Keratinocyte (primary cell): Measurements from ENCODE around the gene ADGRV1. TPM values are rescaled to one million over a fixed set of nuclear protein-coding genes. Genes with fewer than 3 reads are reported as not detected.

Experiments used
- DNase-seq: peaks from one replicate; pipeline ENCODE4 v3.0.0-alpha.2; 2011; ENCODE audit warnings: low read depth, missing footprints, low spot score
- FAIRE-seq: peaks from 2 replicates; lab custom pipeline; 2011; peaks lifted over from hg19 to GRCh38; lab: Jason Lieb, UNC
- H2AFZ ChIP-seq: 2 replicates; pipeline ENCODE4 v1.6.0; 2012; ENCODE audit warnings: low read length, control low read depth, inconsistent platforms; ENCODE audit not compliant: control insufficient read depth
- H3K27ac ChIP-seq: 2 replicates; pipeline ENCODE4 v1.5.1; 2011; ENCODE audit warnings: low read length; ENCODE audit not compliant: control insufficient read depth, insufficient read depth
- H3K27me3 ChIP-seq: 3 replicates; pipeline ENCODE4 v1.6.0; 2011; ENCODE audit warnings: low read length; ENCODE audit not compliant: control insufficient read depth, insufficient read depth; ENCODE audit errors: extremely low read depth
- H3K36me3 ChIP-seq, 2 experiments: 2 replicates in 1 of 2; 3 replicates in 1 of 2; pipeline ENCODE4 v1.5.1; 2011; ENCODE audit warnings: low read length in 2 of 2, mild to moderate bottlenecking in 1 of 2; ENCODE audit not compliant: control insufficient read depth in 2 of 2, insufficient read depth in 2 of 2; ENCODE audit errors: extremely low read depth in 1 of 2
- H3K4me1 ChIP-seq: 3 replicates; pipeline ENCODE4 v1.5.1; 2011; ENCODE audit warnings: low read length; ENCODE audit not compliant: control insufficient read depth, insufficient read depth; ENCODE audit errors: extremely low read depth
- H3K4me2 ChIP-seq: 3 replicates; pipeline ENCODE4 v1.6.0; 2011; ENCODE audit warnings: low read depth, low read length; ENCODE audit not compliant: control insufficient read depth, insufficient read depth; ENCODE audit errors: extremely low read depth
- H3K4me3 ChIP-seq, 3 experiments: fragments of 200-600 bp in 1 of 3; sonication (generic) in 1 of 3; 2 replicates in 2 of 3; 3 replicates in 1 of 3; pipeline ENCODE4 v1.5.1; 2011 to 2016; ENCODE audit warnings: low read length in 3 of 3, mild to moderate bottlenecking in 3 of 3, control low read depth in 2 of 3, inconsistent platforms in 1 of 3, low read depth in 1 of 3, mixed read lengths in 1 of 3, mixed run types in 1 of 3, moderate library complexity in 1 of 3; ENCODE audit not compliant: control insufficient read depth in 2 of 3, insufficient read depth in 2 of 3; ENCODE audit errors: extremely low read depth in 1 of 3
- H3K79me2 ChIP-seq: 2 replicates; pipeline ENCODE4 v1.6.0; 2012; ENCODE audit warnings: low read length; ENCODE audit not compliant: control insufficient read depth, insufficient read depth
- H3K9ac ChIP-seq: 3 replicates; pipeline ENCODE4 v1.6.0; 2011; ENCODE audit warnings: low read length; ENCODE audit not compliant: control insufficient read depth, insufficient read depth; ENCODE audit errors: extremely low read depth
- H3K9me1 ChIP-seq: 3 replicates; pipeline ENCODE4 v1.6.0; 2011; ENCODE audit warnings: low read length; ENCODE audit not compliant: control insufficient read depth, insufficient read depth; ENCODE audit errors: extremely low read depth
- H3K9me3 ChIP-seq: 2 replicates; pipeline ENCODE4 v1.5.1; 2012; ENCODE audit warnings: low read depth, low read length; ENCODE audit not compliant: control insufficient read depth
- H4K20me1 ChIP-seq: 3 replicates; pipeline ENCODE4 v1.6.0; 2011; ENCODE audit warnings: low read length; ENCODE audit not compliant: control insufficient read depth, insufficient read depth; ENCODE audit errors: extremely low read depth
- EZH2 ChIP-seq: IDR thresholded peaks from one replicate; pipeline ENCODE4 v1.6.1; 2012; ENCODE audit warnings: inconsistent platforms, mild to moderate bottlenecking, low read length, moderate library complexity
- dilution Hi-C: fragments of 300-500 bp; cut with MboI; formaldehyde crosslinking; loops from one replicate; pipeline ENCODE4 v1.7.0; 2020; ENCODE audit warnings: low sequenced_read_pairs; ENCODE audit not compliant: extremely low pct_ligation_motif_present
- polyA plus RNA-seq, 5 experiments: library from polyadenylated mRNA; depleted of rRNA in 3 of 5; stranded (reverse) in 3 of 5; stranded (forward) in 1 of 5; unstranded in 1 of 5; fragments of >200 nt; gene quantifications; 1 replicate in 1 of 5; 2 replicates in 3 of 5; 3 replicates in 1 of 5; pipeline versions ENCODE4 v1.2.1 to v1.2.3, GENCODE V29; 2011 to 2012; ENCODE audit warnings: missing spikeins in 2 of 5, low read depth in 1 of 5, low replicate concordance in 1 of 5
- TF ChIP-seq, protein P1 (sequence below), 3 experiments: IDR thresholded peaks in 1 of 3; conservative IDR thresholded peaks in 1 of 3; optimal IDR thresholded peaks in 1 of 3; 2 replicates in 2 of 3; 3 replicates in 1 of 3; pipeline versions ENCODE3 to v1.5.1; 2011; ENCODE audit warnings: low read length in 3 of 3, mild to moderate bottlenecking in 3 of 3, moderate library complexity in 2 of 3, control low read depth in 1 of 3, inconsistent platforms in 1 of 3; ENCODE audit not compliant: insufficient read depth in 2 of 3; ENCODE audit errors: extremely low read depth in 1 of 3

The ADGRV1 gene
- polyA plus RNA-seq, 1 donor (not counting 4 experiments of a cell fraction or from before 2014, with no cell fraction given) = 0.05 TPM

DNA sequence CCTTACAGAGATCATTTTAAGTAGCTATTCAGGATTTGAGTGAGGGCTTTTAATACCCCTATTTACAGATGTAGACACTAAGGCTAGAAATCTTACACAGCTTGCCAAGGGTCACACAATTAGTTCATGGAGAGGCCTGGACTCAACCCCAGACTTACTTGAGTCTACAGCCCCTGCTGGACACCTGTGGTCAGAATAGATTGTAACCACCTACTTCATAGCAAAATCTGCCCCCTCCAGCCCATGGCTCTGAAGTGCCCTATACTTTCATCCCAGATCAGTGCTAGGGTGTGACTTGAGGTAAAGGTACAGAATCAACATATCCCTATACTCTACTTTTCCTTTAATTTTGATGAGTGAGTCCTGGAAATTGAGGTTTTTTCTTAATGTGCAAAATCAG is 291.3 kb downstream of the ADGRV1 start:
- TF ChIP-seq, protein P1, sequence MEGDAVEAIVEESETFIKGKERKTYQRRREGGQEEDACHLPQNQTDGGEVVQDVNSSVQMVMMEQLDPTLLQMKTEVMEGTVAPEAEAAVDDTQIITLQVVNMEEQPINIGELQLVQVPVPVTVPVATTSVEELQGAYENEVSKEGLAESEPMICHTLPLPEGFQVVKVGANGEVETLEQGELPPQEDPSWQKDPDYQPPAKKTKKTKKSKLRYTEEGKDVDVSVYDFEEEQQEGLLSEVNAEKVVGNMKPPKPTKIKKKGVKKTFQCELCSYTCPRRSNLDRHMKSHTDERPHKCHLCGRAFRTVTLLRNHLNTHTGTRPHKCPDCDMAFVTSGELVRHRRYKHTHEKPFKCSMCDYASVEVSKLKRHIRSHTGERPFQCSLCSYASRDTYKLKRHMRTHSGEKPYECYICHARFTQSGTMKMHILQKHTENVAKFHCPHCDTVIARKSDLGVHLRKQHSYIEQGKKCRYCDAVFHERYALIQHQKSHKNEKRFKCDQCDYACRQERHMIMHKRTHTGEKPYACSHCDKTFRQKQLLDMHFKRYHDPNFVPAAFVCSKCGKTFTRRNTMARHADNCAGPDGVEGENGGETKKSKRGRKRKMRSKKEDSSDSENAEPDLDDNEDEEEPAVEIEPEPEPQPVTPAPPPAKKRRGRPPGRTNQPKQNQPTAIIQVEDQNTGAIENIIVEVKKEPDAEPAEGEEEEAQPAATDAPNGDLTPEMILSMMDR (optimal IDR thresholded peaks at IDR 0.05 in 1 of 3, IDR thresholded peaks at IDR 0.05 in 1 of 3, conservative IDR thresholded peaks at IDR 0.05 in 1 of 3; ENCODE audit: extremely low read depth in 1 of 3, insufficient read depth in 2 of 3, low read length in 3 of 3) = no peak
- no peak for TF ChIP-seq EZH2
- Histone ChIP-seq H3K9me1 (no peaks in the 10 kb centered on the region), H3K9me3 (no peaks in the 10 kb centered on the region), H2AFZ (no peak overlapping the region), H3K4me1 (no peaks in the 10 kb centered on the region), H3K36me3 (no peaks in the 10 kb centered on the region), H3K4me2 (no peak overlapping the region), H3K27ac (no peak overlapping the region), H3K27me3 (no peaks in the 10 kb centered on the region), H3K4me3 (no peak overlapping the region), H3K79me2 (no peaks in the 10 kb centered on the region), H3K9ac (no peak overlapping the region), H4K20me1 (no peaks in the 10 kb centered on the region)
- dilution Hi-C loops = no loop called here
- no peak for FAIRE-seq
- no peak for DNase-seq

DNA sequence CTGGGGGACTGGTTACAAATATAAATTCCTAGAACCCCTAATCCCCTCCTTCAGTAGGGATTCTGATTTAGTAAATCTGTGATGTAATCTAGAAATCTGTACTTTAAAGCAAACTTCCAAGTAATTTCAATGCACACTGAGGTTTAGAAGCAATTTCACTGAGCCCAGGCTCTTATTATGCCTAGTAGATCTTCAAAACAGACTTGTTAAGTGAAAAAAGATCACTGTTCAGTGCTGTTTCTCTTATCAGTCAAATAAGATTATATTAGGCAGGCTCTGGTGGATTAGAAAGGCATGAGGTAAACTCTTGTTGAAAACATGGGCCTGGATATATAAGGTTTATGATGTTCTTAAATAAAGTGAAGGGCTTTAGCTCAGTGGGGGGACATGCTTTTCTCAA is 293.9 kb downstream of the ADGRV1 start:
- dilution Hi-C loops = no loop called here
- no peaks in the 10 kb centered on the region for H3K79me2 ChIP-seq
- no peak overlapping the region for H2AFZ ChIP-seq
- H3K9ac ChIP-seq = no peak overlapping the region
- H3K4me1 ChIP-seq = peaks cover 8% of the 10 kb centered on the region
- H3K9me1 ChIP-seq = no peaks in the 10 kb centered on the region
- no peaks in the 10 kb centered on the region for H4K20me1 ChIP-seq
- no peaks in the 10 kb centered on the region for H3K36me3 ChIP-seq
- TF ChIP-seq, protein P1 (optimal IDR thresholded peaks at IDR 0.05 in 1 of 3, IDR thresholded peaks at IDR 0.05 in 1 of 3, conservative IDR thresholded peaks at IDR 0.05 in 1 of 3; ENCODE audit: extremely low read depth in 1 of 3, insufficient read depth in 2 of 3, low read length in 3 of 3) = no peak
- no peak for TF ChIP-seq EZH2
- no peak overlapping the region for H3K4me3 ChIP-seq
- FAIRE-seq (no peak), DNase-seq (no peak)
- no peak overlapping the region for H3K27ac ChIP-seq
- no peak overlapping the region for H3K4me2 ChIP-seq
- no peaks in the 10 kb centered on the region for H3K9me3 ChIP-seq
- no peaks in the 10 kb centered on the region for H3K27me3 ChIP-seq
